HEK293T (cell line): ENCODE data around the gene RHEX.

Experiments used
- CTCF ChIA-PET: fragments of 350-600 bp; formaldehyde crosslinking; extraction: SDS; loops from one replicate; lab custom pipeline; 2021; ENCODE audit warnings: antibody characterized with exemption, inconsistent platforms; lab: Yijun Ruan, JAX
- POLR2A ChIA-PET: fragments of 350-600 bp; formaldehyde crosslinking; extraction: SDS; loops from one replicate; lab custom pipeline; 2020; ENCODE audit warnings: antibody characterized with exemption, inconsistent platforms; lab: Yijun Ruan, JAX
- DNase-seq: peaks from one replicate; pipeline ENCODE4 v3.0.0; 2012; ENCODE audit warnings: mixed read lengths; ENCODE audit errors: extremely low spot score
- ARNT ChIP-seq: fragments of 450-650 bp; IDR thresholded peaks from 2 replicates; pipeline ENCODE4 v1.6.1; 2017; ENCODE audit warnings: mild to moderate bottlenecking
- BHLHE40 ChIP-seq: fragments of 450-650 bp; IDR thresholded peaks from 2 replicates; pipeline ENCODE4 v1.6.1; 2016; ENCODE audit warnings: mild to moderate bottlenecking, moderate library complexity, borderline replicate concordance
- CTBP1 ChIP-seq: fragments of 450-650 bp; IDR thresholded peaks from 2 replicates; pipeline ENCODE4 v1.6.1; 2016; ENCODE audit warnings: borderline replicate concordance
- ELF4 ChIP-seq: fragments of 450-650 bp; IDR thresholded peaks from 2 replicates; pipeline ENCODE4 v1.6.1; 2017; ENCODE audit warnings: antibody characterized with exemption
- FOXA1 ChIP-seq: fragments of 450-650 bp; IDR thresholded peaks from 2 replicates; pipeline ENCODE4 v1.6.1; 2016; ENCODE audit warnings: mild to moderate bottlenecking
- FOXK2 ChIP-seq: fragments of 450-650 bp; IDR thresholded peaks from 2 replicates; pipeline ENCODE4 v1.6.1; 2016; ENCODE audit warnings: mild to moderate bottlenecking
- FOXM1 ChIP-seq: fragments of 450-650 bp; IDR thresholded peaks from 2 replicates; pipeline ENCODE4 v1.6.1; 2017; ENCODE audit warnings: mild to moderate bottlenecking, borderline replicate concordance
- HDGF ChIP-seq: fragments of 450-650 bp; IDR thresholded peaks from 2 replicates; pipeline ENCODE4 v1.6.1; 2017; ENCODE audit warnings: antibody characterized with exemption, borderline replicate concordance
- L3MBTL2 ChIP-seq: fragments of 450-650 bp; conservative IDR thresholded peaks from 2 replicates; pipeline ENCODE4 v1.6.1; 2016; ENCODE audit warnings: mild to moderate bottlenecking
- LEF1 ChIP-seq: fragments of 450-650 bp; IDR thresholded peaks from 2 replicates; pipeline ENCODE4 v1.6.1; 2017; ENCODE audit warnings: mild to moderate bottlenecking, borderline replicate concordance
- NFRKB ChIP-seq: fragments of 450-650 bp; IDR thresholded peaks from 2 replicates; pipeline ENCODE4 v1.6.1; 2016; ENCODE audit warnings: mild to moderate bottlenecking, moderate library complexity
- PKNOX1 ChIP-seq: fragments of 450-650 bp; IDR thresholded peaks from 2 replicates; pipeline ENCODE4 v1.6.1; 2016
- SP1 ChIP-seq: fragments of 450-650 bp; IDR thresholded peaks from 2 replicates; pipeline ENCODE4 v1.6.1; 2017
- SUZ12 ChIP-seq: fragments of 450-650 bp; IDR thresholded peaks from 2 replicates; pipeline ENCODE4 v1.6.1; 2016; ENCODE audit warnings: mild to moderate bottlenecking
- TARDBP ChIP-seq: fragments of 450-650 bp; IDR thresholded peaks from 2 replicates; pipeline ENCODE4 v1.6.1; 2016
- ZNF384 ChIP-seq: fragments of 450-650 bp; IDR thresholded peaks from 2 replicates; pipeline ENCODE4 v1.6.1; 2016

RHEX gene

GRCh38 chr1:206036663-206037455 lies 16.1 kb upstream of the RHEX start:
- POLR2A ChIA-PET: no interaction called here

DNA sequence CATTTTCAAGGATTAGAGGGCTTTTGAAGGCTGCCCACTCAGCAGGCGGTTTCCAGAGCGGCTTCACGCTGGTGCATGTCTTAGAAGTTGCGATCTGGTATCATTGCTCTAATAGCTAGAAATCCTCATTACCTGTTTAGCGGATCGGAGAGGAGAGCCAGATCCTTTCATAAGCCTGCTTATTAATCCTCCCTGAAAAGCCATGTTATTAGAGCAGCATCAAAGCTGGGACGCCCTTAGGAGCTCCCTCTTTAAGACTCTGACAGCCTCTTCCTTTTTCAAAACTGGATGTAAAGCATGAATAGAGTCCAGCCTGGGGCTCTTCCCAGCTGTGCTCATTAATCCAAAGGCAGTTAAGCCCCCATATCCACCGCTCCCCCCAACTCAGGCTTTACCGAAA lies 15.4 kb upstream of the RHEX start:
- ChIA-PET CTCF (interaction anchor here (1.0 kb wide), 1 partner anchor 46 kb away, joined by 5 read pairs; no protein-coding TSS in a partner anchor), POLR2A (no interaction called here)
- no peak for TF ChIP-seq CTBP1
- no peak for TF ChIP-seq ZNF384
- no peak for TF ChIP-seq ARNT
- TF ChIP-seq TARDBP: no peak
- no peak for TF ChIP-seq SUZ12
- no peak for TF ChIP-seq SP1
- TF ChIP-seq PKNOX1: no peak
- no peak for TF ChIP-seq LEF1
- TF ChIP-seq NFRKB: no peak
- no peak for TF ChIP-seq L3MBTL2
- no peak for TF ChIP-seq HDGF
- no peak for TF ChIP-seq FOXK2
- TF ChIP-seq BHLHE40: no peak
- no peak for TF ChIP-seq FOXA1
- TF ChIP-seq FOXM1: no peak
- TF ChIP-seq ELF4: no peak
- no peak for DNase-seq

More at GRCh38 chr1:206036663-206037455, 16.1 kb upstream of the RHEX start:
- no peak for DNase-seq
- CTCF ChIA-PET: interaction anchor here (1.0 kb wide), 1 partner anchor 47 kb away, joined by 5 read pairs; no protein-coding TSS in a partner anchor
- TF ChIP-seq FOXK2 (no peak), HDGF (no peak), FOXM1 (no peak), NFRKB (no peak), SP1 (no peak), L3MBTL2 (no peak), PKNOX1 (no peak), LEF1 (no peak), CTBP1 (no peak), FOXA1 (no peak), ZNF384 (no peak), TARDBP (no peak), BHLHE40 (no peak), SUZ12 (no peak), ELF4 (no peak), ARNT (no peak)

- no peak for DNase-seq
- POLR2A ChIA-PET: no interaction called here
- CTCF ChIA-PET: interaction anchor here (1.0 to 1.1 kb wide), 2 partner anchors 55 to 67 kb away, joined by 4 to 5 read pairs; no protein-coding TSS in a partner anchor
- TF ChIP-seq FOXK2: no peak
- TF ChIP-seq ELF4: no peak
- no peak for TF ChIP-seq BHLHE40
- TF ChIP-seq HDGF: no peak
- TF ChIP-seq CTBP1: no peak
- TF ChIP-seq FOXM1: no peak
- TF ChIP-seq ZNF384: no peak
- TF ChIP-seq SP1: no peak
- no peak for TF ChIP-seq ARNT
- TF ChIP-seq L3MBTL2: no peak
- TF ChIP-seq FOXA1: no peak
- TF ChIP-seq NFRKB: no peak
- TF ChIP-seq TARDBP: no peak
- no peak for TF ChIP-seq LEF1
- TF ChIP-seq PKNOX1: no peak
- TF ChIP-seq SUZ12: no peak
These were observed 13.7 kb upstream of the RHEX start for GRCh38 chr1:206039046-206039973.

DNA sequence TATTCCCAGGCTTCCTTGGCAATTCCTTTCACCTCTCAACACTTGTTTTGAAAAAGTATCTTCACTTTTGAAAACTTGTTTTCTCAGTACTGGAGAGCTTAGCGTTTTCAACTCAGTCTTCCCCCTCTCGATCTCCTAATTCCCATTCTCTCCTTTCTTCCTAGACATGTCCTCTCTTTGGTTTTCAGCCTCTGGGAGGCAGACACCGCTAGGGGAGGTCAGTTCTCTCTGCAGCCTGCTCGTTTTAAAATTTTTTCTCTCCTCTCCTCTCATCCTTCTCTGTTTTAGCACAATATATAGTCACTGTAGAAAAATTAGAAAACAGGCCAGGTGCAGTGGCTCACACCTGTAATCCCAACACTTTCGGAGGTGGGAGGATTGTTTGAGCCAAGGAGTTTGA lies 12.6 kb upstream of the RHEX start:
- CTCF ChIA-PET: interaction anchor here (1.0 to 1.1 kb wide), 2 partner anchors 56 to 66 kb away, joined by 4 to 5 read pairs; no protein-coding TSS in a partner anchor

DNA sequence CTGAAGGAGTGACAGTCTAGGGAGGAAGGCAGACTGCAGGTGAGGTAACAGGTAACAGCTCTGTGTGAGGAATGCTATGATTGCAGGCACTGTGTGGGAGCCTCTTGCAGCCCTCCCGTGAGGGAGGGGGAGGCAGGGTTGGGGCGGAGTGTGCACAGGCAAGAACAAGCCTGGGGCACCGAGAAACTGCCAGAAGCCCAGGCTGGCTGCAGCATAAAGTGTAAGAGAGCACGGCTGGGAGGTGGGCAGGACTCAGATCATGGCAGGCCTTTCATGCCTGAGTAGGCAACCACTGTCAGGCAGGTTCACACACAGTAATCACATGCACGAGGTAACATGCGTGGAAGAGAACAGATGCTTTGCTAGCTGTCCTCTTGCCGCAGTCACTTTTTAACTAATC lies 11.3 kb upstream of the RHEX start:
- ChIA-PET CTCF (no interaction called here), POLR2A (no interaction called here)
- TF ChIP-seq SUZ12: no peak
- TF ChIP-seq FOXK2: no peak
- TF ChIP-seq HDGF: no peak
- TF ChIP-seq ARNT: no peak
- TF ChIP-seq PKNOX1: no peak
- TF ChIP-seq L3MBTL2: no peak
- no peak for TF ChIP-seq LEF1
- TF ChIP-seq SP1: no peak
- no peak for TF ChIP-seq FOXM1
- TF ChIP-seq ZNF384: no peak
- TF ChIP-seq TARDBP: no peak
- TF ChIP-seq CTBP1: no peak
- TF ChIP-seq NFRKB: no peak
- TF ChIP-seq BHLHE40: no peak
- TF ChIP-seq ELF4: no peak
- no peak for TF ChIP-seq FOXA1
- no peak for DNase-seq

More for the DNA sequence above, 12.6 kb upstream of the RHEX start:
- POLR2A ChIA-PET: no interaction called here
- TF ChIP-seq FOXA1: no peak
- no peak for TF ChIP-seq HDGF
- no peak for TF ChIP-seq BHLHE40
- no peak for TF ChIP-seq FOXK2
- TF ChIP-seq TARDBP: no peak
- no peak for TF ChIP-seq NFRKB
- TF ChIP-seq ELF4: no peak
- no peak for DNase-seq
